Posterior cingulate gyrus (tissue), 11 donors: Measurements from ENCODE around the gene FAM20C.

Experiments
- DNase-seq, 10 donors: peaks; one replicate each; pipeline versions ENCODE4 v3.0.0 to v3.0.0-alpha.2; 2020 to 2021; ENCODE audit warnings: mixed read lengths in 3 of 10
- intact Hi-C: fragments of 100-400 bp; cut with DNase I; formaldehyde crosslinking; loops from one replicate; pipeline ENCODE4 v1.15.1; 2023

The FAM20C gene

DNA sequence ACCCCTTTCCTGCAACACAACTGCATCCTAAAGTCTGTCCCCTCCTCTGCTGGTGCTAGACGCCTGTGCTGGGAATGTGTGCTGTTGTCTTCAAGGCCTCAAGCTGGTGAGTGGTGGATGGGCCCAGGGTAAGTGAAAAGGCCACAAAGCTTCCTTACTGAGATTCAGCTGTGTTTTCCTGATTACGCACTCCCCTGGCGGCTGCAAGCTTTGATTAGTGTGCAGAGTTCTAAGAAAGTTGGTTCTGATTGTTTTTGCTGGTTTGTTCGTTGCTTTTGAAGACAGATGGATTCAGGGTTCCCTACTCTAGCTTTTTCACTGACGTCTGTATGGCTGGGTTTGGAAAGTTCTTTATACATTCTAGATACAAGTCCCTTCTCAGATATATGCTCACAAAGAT, 85.7 kb downstream of the FAM20C start:
- DNase-seq = peak in 1 of 10 donors; percentile 24
- intact Hi-C loops = no loop called here

DNA sequence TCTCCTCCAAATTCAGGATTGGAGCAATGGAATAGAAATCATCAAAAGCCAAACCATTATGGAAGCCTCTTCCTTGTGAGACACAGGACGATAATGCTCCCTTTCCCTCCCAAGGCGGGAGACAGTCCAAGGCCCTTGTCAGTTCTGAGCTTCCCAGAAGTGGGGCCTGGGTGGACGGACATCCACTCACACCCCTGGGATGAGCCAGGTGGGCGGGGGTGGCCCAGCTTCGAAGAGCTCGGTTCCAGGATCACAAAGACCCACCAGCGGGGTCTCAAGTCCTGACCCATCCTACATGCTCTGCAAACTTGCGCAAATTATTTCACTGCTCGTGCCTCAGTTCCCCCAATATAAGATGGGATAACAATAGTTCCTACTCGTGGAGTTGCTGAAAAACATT, 87.5 kb downstream of the FAM20C start:
- intact Hi-C loops = no loop called here
- peak in 3 of 10 donors; percentile 9 to 53 (median 45) for DNase-seq

DNA sequence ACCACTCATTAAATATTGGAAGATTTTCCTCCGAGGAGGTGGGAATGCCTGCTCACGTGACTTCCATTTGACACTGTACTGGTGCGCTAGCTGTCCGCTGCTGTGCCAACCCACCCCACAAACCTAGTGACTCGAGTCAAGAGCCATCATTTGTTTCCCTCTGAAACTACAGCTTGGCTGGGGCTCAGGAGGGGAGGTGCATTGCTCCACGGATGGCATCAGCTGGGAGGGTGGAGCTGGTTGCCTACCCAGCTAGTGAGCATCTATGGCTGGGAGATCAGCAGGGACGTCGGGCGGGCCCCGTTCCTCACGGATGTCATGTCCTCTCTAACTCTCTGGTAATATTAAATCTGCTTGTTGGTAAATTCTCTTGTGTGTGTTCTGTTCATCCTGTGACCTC, 88.1 kb downstream of the FAM20C start:
- peak in 3 of 10 donors; percentile 9 to 77 (median 22) for DNase-seq
- intact Hi-C loops = no loop called here

DNA sequence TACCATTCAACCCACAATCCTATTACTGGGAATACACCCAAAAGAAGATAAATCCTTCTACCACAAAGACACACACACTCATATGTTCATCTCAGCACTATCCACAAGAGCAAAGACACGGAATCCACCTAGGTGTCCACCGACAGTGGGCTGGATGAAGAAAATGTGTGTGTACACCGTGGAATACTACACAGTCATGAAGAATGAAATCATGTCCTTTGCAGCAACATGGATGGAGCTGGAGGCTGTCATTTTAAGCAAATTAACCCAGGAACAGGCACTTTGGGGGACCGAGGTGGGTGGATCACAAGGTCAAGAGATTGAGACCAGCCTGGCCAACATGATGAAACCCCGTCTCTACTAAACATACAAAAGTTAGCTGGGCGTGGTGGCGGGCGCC, 89.3 kb downstream of the FAM20C start:
- DNase-seq = peak in 2 of 10 donors; percentile 2 to 27
- intact Hi-C loops = no loop called here

DNA sequence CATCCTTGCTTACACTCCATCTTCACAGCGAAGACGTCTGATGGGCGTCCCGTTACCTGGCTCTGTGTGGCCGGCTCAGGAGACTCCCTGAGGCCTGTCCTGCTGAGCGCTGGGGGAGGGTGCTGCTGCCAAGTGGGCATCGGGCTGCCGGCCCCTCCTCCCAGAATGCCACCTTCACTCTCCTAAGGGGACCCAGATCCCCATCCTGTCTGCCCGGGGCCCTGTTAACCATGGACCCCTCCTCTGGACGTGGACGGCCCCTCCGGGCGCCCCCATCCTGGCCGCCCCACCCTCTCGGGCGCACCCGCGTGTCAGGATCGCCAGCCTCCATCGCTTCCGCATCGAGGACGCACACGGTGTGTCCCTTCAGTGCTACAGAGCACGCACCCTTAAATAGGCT, 90.2 kb downstream of the FAM20C start:
- intact Hi-C loops = no loop called here

DNA sequence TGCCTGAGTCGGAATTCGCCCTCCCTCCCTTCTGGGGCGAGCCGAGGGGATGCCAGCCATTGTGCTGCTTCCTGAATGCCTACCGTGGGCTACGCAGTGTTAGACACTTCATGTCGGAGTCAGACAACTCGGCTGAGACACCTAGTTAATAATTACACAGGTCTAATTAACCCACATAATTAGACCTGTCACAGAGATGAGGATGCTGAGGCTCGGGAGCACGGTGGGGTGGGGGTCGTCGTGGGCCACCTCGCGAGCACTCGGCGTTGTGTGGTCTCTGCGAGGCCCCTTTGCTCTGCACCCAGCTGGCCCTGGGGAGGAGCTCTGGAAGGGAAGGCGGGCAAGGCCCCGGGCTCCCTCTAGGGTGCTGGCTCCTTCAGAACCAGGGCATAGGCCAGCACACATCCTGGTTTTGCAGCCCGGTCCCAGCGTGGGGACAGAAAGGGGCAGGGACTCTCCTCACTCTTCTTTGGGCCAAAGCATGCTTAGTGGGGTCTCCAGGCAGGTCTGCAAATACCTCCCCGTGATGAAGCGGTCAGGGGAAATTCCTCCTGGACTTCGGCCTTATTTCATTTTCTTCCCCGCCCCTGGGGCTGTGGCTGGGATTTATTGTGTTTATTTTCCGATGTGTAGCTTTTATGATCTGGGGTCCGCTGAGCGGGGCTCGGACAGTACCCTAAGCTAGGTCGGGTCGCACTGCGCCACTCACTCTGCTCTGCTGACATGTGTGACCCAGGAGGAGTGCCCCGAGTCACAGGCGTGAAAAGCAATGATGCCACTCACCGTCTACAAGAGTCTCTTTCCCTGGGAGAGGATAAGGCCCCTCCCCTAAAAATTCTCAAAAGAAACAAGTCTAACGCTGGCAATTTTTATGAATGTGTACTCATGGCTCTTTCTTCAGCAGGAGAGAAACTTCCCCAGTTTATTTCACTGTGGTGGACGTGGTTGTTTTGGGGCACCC, 92.7 kb downstream of the FAM20C start:
- intact Hi-C loops = no loop called here

More for the DNA sequence above, 90.2 kb downstream of the FAM20C start:
- DNase-seq = peak in 2 of 10 donors; percentile 52 to 65

DNA sequence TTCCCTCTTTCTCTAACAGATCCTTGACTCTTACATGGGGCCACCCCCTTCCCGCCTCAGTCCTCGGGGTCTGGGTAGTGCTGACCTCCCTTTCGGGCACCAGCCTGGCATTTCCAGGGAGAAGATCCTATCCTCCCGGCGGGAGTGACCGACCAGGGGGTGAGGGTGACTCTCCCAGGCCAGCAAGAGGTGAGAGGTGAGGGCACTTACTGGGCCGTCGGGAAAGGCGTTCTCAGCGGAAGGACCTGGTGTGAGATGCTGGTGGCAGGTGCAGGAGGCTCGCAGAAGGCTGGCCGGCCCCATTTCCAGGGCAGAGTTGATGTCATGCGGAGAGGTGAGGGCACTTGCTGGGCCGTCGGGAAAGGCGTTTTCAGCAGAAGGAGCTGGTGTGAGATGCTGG, 93.4 kb downstream of the FAM20C start:
- DNase-seq = peak in 3 of 10 donors; percentile 45 to 84 (median 80)
- intact Hi-C loops = no loop called here

More for the DNA sequence above, 92.7 kb downstream of the FAM20C start:
- peak in 3 of 10 donors; percentile 53 to 65 (median 58) for DNase-seq

DNA sequence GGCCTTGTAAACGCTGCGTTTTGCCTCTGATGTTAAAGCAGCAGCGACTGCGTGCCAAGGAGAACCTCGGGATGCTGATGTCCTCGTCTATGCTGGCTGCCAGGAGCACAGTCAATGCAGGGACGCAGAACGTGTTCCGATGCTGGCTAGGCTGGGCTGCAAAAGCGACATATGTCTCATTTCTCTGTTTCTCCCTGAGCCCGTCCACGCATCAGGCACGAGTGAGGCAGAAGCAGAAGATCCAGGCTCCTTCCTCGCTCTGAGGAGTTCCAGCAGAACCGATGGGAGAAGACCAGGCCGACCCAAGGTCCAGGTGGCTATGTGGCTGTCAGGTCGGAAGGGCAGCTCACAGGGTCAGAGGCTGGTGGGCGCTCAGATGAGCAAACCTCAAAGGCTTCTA, 93.9 kb downstream of the FAM20C start:
- intact Hi-C loops = no loop called here
- DNase-seq = peak in 3 of 10 donors; percentile 42 to 85 (median 81)

DNA sequence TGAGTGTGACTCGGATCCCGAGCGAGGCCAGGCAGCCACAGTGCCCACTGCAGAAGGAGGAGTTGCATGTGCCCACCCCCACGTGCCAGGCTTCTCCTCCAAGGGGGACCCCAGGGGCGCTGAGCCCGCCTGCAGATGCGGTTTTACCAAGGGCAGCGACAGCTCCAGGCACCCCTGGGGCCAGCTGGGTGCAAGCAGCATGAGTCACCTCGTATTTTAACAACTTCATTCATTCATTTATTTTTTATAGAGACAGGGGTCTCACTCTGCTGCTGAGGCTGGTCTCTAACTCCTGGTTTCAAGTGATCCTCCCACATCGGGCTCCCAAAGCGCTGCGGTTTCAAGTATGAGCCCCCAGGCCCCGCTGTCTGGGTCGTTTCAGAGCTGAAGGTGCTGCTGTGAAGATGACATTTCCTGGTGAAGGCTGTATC, 96.3 kb downstream of the FAM20C start:
- DNase-seq = peak in 2 of 10 donors; percentile 49 to 66
- intact Hi-C loops = no loop called here

DNA sequence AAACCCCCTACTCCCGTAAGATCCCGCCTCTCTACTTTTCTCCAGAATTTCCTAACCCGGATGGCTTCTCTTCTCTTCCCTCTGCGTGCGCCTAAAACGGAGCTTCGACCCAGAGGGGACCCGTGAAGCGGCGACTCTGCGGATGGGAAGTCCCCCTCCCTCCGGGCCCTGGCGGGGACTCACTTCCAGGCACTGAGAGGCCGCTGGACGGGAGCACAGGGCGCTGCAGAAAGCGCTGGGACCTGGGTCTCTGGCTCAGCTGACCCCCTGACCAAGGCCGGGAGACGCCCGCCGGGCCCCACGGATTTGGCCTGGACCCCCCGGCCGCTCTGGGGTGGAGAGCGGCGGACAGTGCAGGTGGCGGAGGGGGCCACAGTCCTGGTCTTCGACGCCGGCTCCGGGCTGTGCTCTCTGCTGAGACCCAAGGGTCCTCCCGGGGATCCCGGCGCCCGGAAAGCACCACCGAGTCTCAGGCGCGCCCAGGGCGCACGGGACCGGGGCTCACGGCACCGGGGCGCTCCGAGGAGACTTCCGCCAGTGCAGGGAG, 96.9 kb downstream of the FAM20C start:
- intact Hi-C loops = no loop called here
- DNase-seq = peak in 1 of 10 donors; percentile 46

DNA sequence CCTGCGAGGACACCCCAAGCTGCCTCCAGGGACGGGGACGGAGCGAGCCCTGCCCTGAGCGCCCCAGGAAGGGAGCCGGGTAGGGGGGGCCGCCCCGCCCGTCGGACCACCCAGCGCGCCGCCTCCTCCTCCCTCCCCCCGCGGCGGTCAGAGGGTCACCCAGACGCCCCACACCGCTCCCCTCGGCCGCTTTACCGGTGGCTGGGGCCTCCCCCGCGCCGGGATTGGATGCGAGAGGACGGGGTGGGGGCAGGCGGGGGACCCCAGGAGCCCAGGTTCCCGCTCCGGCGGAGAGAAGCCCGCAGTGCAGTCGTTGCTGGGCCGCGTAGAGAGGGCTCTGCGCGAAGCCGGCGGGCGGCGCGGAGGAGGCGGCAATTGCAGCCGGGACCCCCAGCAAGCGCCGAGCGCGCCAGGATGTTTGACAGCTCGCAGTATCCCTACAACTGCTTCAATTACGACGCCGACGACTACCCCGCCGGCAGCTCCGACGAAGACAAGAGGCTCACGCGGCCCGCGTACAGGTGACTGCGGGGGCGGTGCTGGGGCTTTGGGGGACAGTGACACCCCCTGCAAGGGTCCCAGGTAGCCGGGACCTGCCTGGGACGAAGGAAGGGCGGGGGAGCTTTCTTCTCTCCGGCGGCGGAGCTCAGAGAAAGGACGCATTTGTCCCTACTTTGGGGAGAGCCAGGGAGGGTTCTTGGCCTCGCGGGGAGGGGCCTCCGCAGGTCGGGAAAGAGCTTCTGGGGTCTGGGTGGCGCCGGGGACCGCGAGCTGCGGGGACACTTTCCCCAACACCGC, 97.6 kb downstream of the FAM20C start, which contains the start of gene FOXL3:
Gene FOXL3 (plus strand): TSS at position 415 of the 798 bp plus-strand sequence. CDS start 0 bp downstream, at position 415.
- intact Hi-C loops = no loop called here
- DNase-seq = peak in 3 of 10 donors; percentile 38 to 75 (median 54)

DNA sequence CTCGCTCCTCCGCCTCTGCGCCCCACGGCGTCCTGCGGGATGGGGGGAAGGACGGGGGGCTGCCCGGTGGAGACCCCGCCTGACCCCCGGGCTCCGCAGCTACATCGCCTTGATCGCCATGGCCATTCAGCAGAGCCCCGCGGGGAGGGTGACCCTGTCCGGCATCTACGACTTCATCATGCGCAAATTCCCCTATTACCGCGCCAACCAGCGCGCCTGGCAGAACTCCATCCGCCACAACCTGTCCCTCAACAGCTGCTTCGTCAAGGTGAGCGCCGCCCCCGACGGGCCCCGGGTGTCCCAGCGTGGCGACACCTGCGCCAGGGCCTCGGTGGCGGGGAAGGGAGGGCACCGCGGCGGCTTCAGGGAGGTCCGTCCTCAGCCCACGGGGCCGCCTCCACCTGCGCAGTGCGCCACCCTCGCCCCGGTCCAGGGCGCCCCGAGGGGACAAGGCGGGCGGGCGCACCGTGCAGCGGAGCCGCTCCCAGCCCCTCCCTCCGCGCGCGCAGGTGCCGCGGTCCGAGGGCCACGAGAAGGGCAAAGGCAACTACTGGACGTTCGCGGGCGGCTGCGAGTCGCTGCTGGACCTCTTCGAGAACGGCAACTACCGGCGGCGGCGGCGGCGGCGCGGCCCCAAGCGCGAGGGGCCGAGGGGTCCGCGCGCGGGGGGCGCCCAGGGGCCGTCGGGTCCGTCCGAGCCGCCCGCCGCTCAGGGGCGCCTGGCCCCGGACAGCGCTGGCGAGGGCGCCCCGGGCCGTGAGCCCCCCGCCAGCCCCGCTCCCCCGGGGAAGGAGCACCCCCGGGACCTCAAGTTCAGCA, 98.4 kb downstream of the FAM20C start:
- intact Hi-C loops = no loop called here
- peak in 2 of 10 donors; percentile 65 to 69 for DNase-seq

DNA sequence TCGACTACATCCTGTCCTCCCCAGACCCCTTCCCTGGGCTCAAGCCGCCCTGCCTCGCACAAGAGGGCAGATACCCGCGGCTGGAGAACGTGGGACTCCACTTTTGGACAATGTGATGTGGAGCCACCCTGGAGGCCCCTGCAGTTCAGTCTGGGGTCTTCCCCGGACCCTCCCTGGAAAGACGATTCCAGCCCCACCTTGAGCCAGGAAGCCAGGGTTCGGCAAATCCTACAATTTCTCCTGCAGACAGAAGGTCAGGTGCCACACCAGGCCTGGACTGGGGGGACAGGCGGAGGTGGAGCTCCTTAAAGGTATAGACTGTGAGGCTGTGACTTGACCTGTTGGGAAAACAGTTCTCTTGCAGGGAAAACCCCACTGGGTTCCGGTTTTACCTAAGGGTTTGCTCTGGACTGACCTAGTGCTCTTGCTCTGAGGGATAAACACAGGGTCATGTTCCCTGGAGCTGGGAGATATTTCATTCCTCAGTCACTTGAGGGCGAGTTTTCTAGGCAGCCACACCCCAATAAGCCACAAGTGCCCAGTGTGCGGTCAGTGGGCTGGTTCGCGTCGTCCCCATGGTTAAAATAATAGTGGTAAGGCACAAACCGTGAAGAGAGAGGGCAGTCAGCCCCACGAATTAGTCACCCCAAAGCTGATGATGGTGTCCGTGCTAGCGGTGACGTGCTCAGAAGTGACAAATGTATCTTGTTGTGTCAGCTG, 99.2 kb downstream of the FAM20C start:
- intact Hi-C loops = no loop called here
- DNase-seq = peak in 2 of 10 donors; percentile 41 to 64

DNA sequence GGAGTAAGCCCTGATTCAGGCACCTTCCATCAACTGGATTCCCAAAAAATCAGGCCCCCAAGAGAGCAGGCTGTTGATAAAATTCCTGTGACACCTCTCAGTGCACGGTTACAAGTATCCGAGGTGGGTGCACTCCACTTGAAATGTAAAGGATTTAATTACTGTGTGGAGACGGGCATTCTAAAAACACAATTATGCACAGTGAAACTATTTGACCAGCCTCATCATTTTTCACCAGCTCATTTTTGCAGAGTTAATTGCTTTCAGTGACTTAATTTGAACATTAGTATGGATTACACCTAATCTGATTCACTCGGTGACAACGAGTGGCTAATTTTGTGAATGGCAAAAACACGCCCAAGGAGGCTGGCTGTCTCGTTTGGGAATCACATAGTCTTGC, 99.9 kb downstream of the FAM20C start:
- intact Hi-C loops = no loop called here

DNA sequence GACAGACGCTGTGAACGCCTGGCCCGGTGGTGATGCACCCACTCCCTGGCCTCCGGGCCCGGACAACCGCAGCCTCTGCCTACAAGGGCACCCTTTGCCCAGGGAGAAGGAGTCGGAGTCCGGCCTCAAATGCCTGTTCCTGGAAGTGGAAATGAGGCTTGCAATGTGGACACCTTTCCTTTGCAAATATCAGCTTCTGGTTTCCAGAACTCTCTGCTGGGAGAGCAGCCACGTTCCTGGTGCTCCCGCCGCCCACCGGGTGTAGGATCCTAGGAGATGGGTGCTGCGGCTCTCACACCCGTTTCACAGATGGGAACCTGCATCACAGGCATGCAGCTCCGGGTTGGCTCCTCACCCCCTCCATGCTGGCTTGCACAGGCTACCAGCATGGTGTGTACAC, 100.5 kb downstream of the FAM20C start:
- peak in 2 of 10 donors; percentile 50 to 72 for DNase-seq
- intact Hi-C loops = no loop called here

More for the DNA sequence above, 99.9 kb downstream of the FAM20C start:
- DNase-seq = no peak

DNA sequence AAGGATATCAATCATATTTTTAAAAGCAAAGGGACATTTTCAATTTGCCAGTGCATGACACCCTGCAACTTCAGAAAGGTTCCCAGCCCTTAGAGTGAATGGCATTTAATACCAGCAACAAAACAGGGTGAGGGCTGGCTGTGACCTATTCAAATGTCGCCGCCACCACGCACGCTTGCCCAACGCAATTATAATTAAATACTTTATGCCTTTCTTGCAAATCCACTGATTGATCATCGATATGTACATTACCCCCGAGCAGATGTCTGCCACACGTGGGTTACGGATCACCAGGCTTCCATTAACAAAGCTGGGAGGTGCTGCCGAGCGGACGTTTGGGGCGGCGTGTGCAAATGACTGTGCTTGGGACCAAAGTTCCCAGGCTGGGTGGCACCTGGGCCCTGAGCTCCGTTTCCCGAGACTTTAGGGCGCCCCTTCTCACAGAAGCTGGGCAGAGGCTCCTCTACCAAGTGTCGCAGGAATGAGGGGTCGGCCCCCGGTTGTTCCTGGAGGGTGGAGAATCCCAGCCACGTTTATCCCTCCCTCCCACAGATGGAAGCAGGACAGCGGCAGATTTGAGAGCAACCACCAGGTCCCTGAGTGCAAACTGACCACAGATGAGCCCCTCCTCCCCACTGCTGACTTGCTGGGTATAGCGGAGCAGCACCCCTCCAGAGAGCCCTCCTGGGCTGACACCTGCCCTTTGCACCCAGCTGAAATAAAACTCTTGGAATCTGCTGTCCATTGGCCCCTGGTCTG, 101.5 kb downstream of the FAM20C start:
- DNase-seq = peak in 2 of 10 donors; percentile 39 to 63

DNA sequence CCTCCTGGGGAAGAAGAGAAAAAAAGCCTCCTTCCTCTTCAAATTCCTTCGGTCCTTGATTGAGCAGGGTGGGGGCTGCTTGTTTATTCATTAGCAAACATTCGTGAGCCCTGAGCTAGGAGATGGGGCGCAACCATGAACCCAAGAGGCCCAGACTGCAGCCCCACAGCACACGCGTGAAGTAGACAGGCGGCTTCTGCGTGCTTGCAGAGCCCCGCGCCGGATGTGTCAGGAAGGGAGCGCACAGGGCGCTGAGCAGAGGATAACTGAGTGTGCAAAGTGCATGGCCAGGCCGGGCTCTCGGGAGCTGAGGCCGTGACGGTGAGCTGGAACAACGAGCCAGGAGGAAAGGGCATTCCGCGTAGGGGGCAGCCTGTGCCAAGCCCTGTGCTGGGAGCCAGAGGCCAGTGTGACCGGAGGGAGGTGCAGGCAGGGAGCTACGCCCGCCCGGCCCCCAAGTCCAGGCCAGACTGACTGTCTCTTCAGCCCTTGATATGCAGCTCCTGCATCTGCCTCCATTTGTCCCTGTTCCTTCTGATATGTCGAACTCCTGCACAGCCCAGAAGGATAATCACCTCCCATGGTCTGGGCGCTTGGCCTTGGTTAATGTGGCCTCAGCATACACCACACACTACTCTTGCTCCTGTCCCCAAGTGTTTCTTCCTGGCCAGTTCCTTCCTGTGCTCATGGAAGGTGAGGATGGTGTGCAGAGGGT, 102.2 kb downstream of the FAM20C start:
- peak in 2 of 10 donors; percentile 58 to 61 for DNase-seq
- intact Hi-C loops = no loop called here

More for the DNA sequence above, 101.5 kb downstream of the FAM20C start:
- intact Hi-C loops = no loop called here
